T-helper 17 cell (primary cell): Measurements from ENCODE around the gene TOMM6. TPM values are rescaled to one million over a fixed set of nuclear protein-coding genes. Genes with fewer than 3 reads are reported as not detected.

Experiments
- ATAC-seq: fragments of 150-1000 bp; cut with Tn5 transposase; 2 replicates; pipeline ENCODE4 v1.10.0; 2021; ENCODE audit warnings: mild to moderate bottlenecking, moderate library complexity
- DNase-seq, 3 donors: peaks; one replicate each; pipeline versions ENCODE4 v3.0.0 to v3.0.0-alpha.2; 2020 to 2021
- H3K9me3 ChIP-seq: one replicate; pipeline ENCODE4 v1.7.0; 2013; ENCODE audit warnings: low read length, mild to moderate bottlenecking; ENCODE audit not compliant: control insufficient read depth, poor library complexity, severe bottlenecking
- H3K27ac Mint-ChIP-seq: one replicate; pipeline ENCODE4 v1.8.0; 2022; ENCODE audit warnings: mild to moderate bottlenecking, moderate library complexity, mixed read lengths
- H3K27me3 Mint-ChIP-seq: one replicate; pipeline ENCODE4 v1.8.0; 2022; ENCODE audit warnings: mixed read lengths
- H3K36me3 Mint-ChIP-seq: one replicate; pipeline ENCODE4 v1.8.0; 2022; ENCODE audit warnings: low read depth, mixed read lengths
- H3K4me1 Mint-ChIP-seq: one replicate; pipeline ENCODE4 v1.8.0; 2022; ENCODE audit warnings: mild to moderate bottlenecking, mixed read lengths
- H3K4me3 Mint-ChIP-seq: one replicate; pipeline ENCODE4 v1.8.0; 2022; ENCODE audit warnings: mild to moderate bottlenecking, moderate library complexity, mixed read lengths
- total RNA-seq, 4 donors: library from RNA in 2 of 4; stranded (reverse) in 2 of 4; gene quantifications; one replicate each; pipeline ENCODE4 v1.2.3 and lab custom pipeline; 2022 to 2026

The TOMM6 gene
- total RNA-seq, 2 donors from 2014 or later = 99.1 to 111 TPM

DNA sequence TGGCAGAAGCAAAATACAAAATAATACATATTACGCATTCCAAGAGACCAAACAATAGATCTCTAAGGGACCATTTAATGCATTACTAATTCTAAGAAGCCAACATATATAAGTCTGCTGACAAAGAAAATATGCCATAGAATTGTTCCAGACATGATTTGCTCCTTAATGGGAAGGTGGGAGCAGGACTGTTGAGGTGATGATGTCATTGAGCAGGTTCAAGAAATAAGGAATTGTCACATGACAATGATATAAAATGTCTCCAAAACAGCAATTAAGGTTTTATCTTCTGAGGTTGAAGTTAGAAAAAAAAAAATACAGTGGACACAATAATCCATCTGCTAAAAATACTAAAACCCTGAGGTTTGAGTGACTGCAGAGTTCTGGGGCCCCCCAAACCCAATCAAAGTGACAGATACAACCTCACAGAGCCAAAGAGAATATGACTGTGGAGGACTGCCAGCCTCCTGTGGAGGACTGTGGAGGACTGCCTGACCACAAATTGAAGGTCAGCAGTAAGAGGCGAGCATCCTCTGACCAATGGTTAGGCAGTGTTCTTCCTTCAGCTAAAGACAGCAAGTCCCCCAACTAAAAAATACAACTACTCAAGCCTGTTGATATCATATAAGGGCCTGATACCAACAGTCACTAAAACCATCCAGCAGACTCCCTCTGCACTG lies 39.0 kb downstream of the TOMM6 start:
- peaks cover under 1% of the 10 kb centered on the region for H3K36me3 Mint-ChIP-seq
- ATAC-seq = no peak
- no peaks in the 10 kb centered on the region for H3K9me3 ChIP-seq
- no peak for DNase-seq
- no peak overlapping the region for H3K27ac Mint-ChIP-seq
- H3K4me1 Mint-ChIP-seq = peaks cover under 1% of the 10 kb centered on the region
- no peak overlapping the region for H3K4me3 Mint-ChIP-seq
- no peaks in the 10 kb centered on the region for H3K27me3 Mint-ChIP-seq

DNA sequence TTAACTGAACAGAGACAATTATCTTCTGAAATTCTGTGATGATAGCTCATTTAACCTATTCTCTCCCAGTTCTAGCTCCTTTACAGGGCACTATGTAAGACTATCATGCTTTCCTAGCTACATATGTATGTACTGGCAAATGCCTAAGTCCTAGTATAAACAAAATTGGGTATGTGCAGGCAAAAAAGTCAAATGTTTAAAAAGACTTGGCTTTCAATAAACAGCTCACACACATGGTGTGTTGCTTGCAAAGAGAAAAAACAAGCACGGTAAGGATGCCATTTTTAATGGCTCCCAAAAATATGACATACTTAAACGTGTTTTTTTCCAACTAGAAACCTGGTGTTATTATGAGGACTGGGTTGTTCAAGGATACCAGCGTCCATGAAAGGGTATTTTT lies 44.8 kb downstream of the TOMM6 start:
- Mint-ChIP-seq H3K4me3 (no peak overlapping the region), H3K4me1 (peaks cover 9% of the 10 kb centered on the region), H3K27me3 (no peaks in the 10 kb centered on the region), H3K36me3 (peaks cover 4% of the 10 kb centered on the region), H3K27ac (no peak overlapping the region)
- ATAC-seq (no peak), DNase-seq (no peak)
- H3K9me3 ChIP-seq = no peaks in the 10 kb centered on the region

DNA sequence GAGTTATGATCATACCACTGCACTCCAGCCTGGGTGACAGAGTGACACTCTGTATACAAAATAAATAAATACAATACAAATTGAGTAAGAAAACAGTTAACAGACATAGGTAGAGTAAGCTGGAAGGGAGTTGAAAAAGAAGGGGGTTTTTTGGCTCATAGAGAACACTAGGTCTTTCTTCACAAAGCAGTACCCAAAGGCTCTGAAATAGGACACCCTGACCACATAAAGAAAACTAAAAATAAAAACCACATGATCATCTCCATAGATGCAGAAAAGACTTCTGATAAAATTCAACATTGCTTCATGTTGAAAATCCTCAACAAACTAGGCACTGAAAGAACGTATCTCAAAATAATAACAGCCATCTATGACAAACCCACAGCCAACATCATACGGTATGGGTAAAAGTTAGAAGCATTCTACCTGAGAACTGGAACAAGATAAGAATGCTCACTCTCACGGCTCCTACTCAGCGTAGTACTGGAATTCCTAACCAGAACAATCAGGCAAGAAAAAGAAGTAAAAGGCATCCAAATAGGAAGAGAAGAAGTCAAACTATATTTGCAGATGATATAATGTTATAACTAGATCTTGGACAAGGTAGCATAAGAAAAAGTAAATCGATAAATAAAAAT lies 48.6 kb downstream of the TOMM6 start:
- Mint-ChIP-seq H3K27ac (peak overlapping the region; percentile 76), H3K36me3 (peaks cover 4% of the 10 kb centered on the region), H3K27me3 (no peaks in the 10 kb centered on the region), H3K4me1 (peaks cover 9% of the 10 kb centered on the region), H3K4me3 (no peak overlapping the region)
- ATAC-seq (no peak), DNase-seq (no peak)
- no peaks in the 10 kb centered on the region for H3K9me3 ChIP-seq

DNA sequence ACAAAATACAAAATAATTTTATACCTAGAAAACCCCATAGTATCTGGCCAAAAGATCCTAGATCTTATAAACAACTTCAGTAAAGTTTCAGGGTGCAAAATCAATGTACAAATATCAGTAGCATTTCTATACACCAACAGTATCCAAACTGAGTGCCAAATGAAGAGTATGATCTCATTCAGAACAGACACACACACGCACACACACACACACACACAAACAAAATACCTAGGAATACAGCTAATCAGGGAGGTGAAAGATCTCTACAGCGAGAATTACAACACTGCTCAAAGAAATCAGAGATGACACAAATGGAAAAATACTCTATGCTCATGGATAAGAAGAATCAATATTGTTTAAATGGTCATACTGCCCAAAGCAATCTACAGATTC lies 49.2 kb downstream of the TOMM6 start:
- Mint-ChIP-seq H3K36me3 (peaks cover 2% of the 10 kb centered on the region), H3K4me3 (no peak overlapping the region), H3K4me1 (peaks cover 7% of the 10 kb centered on the region), H3K27ac (no peak overlapping the region), H3K27me3 (no peaks in the 10 kb centered on the region)
- DNase-seq (no peak), ATAC-seq (no peak)
- no peaks in the 10 kb centered on the region for H3K9me3 ChIP-seq

Other genes starting within 250 kb of the TOMM6 start
- 10 to 100 TPM in 1 of 2 donors, 1 to 10 TPM in 1; 7.5 to 10.6 TPM for gene FOXP4, start 241.3 kb upstream of the TOMM6 start, total RNA-seq
- gene MDFI, start 149.2 kb upstream of the TOMM6 start, total RNA-seq = not detected
- 10 to 100 TPM; 17.6 to 18.9 TPM for gene TFEB, start 52.1 kb upstream of the TOMM6 start, total RNA-seq
- not detected for gene PGC, start 40.3 kb upstream of the TOMM6 start, total RNA-seq
- gene FRS3, start 7.8 kb upstream of the TOMM6 start, total RNA-seq = 1 to 10 TPM; 5.2 to 6.9 TPM
- gene PRICKLE4, start 6.9 kb upstream of the TOMM6 start, total RNA-seq = not detected
- gene USP49, start 107.7 kb downstream of the TOMM6 start, total RNA-seq = 1 to 10 TPM; 1.7 to 2.1 TPM
- 1 to 10 TPM; 3.6 to 3.9 TPM for gene MED20, start 133.4 kb downstream of the TOMM6 start, total RNA-seq
- 1 to 10 TPM; 2.8 to 3.8 TPM for gene BYSL, start 133.8 kb downstream of the TOMM6 start, total RNA-seq
- gene CCND3, start 154.1 kb downstream of the TOMM6 start, total RNA-seq = 100 to 1,000 TPM; 247 to 250 TPM